Measurements from ENCODE around the gene WFDC1. TPM values are rescaled to one million over a fixed set of nuclear protein-coding genes. Genes with fewer than 3 reads are reported as not detected.

WFDC1 gene
- total and polyA plus RNA-seq, 7 donors, result 0.32 to 1.2 (median 0.65) TPM; not detected in 1

- H3K9me3 ChIP-seq, result no peaks in the 10 kb centered on the region
- no peaks in the 10 kb centered on the region for H3K4me1 ChIP-seq
- peaks cover 0 to 8% (median 4%) of the 10 kb centered on the region in 3 donors for H3K27me3 ChIP-seq (ENCODE audit: insufficient read depth in 3 of 3, low read length in 2 of 3)
- no peak for DNase-seq
- intact Hi-C loops (cut with DNase I), result no loop called here
- no peak for TF ChIP-seq CTCF (IDR thresholded peaks at IDR 0.05)
- ATAC-seq, result no peak
- WGBS, 3 donors, result 68 to 73% (median 70%) methylated on average over 5 of the region's 5 CpGs
- no peak overlapping the region for H3K27ac ChIP-seq
- no peaks in the 10 kb centered on the region for H3K36me3 ChIP-seq (ENCODE audit: insufficient read depth in 1 of 2, low read depth in 1 of 2)
- H3K4me3 ChIP-seq, result no peak overlapping the region
Measured at GRCh38 chr16:84320511-84320910, 25.8 kb downstream of the WFDC1 start.

- WGBS, 3 donors, result 48 to 57% (median 50%) methylated on average over 4 of the region's 4 CpGs
Measured at GRCh38 chr16:84321932-84322331, 27.3 kb downstream of the WFDC1 start.

GRCh38 chr16:84322749-84323148 is 28.1 kb downstream of the WFDC1 start:
- Histone ChIP-seq H3K36me3 (ENCODE audit: insufficient read depth in 1 of 2, low read depth in 1 of 2) (no peaks in the 10 kb centered on the region), H3K4me1 (no peaks in the 10 kb centered on the region), H3K9me3 (no peaks in the 10 kb centered on the region), H3K27ac (no peak overlapping the region), H3K27me3 (ENCODE audit: insufficient read depth in 3 of 3, low read length in 2 of 3) (peaks cover 0 to 8% (median 6%) of the 10 kb centered on the region in 3 donors), H3K4me3 (no peak overlapping the region)
- 67 to 79% (median 75%) methylated on average over 4 of the region's 4 CpGs for WGBS, 3 donors
- DNase-seq (no peak), ATAC-seq (no peak)
- TF ChIP-seq CTCF (IDR thresholded peaks at IDR 0.05), result no peak
- intact Hi-C loops (cut with DNase I), result no loop called here

More at GRCh38 chr16:84321932-84322331, 27.3 kb downstream of the WFDC1 start:
- Histone ChIP-seq H3K27me3 (ENCODE audit: insufficient read depth in 3 of 3, low read length in 2 of 3) (peaks cover 0 to 8% (median 6%) of the 10 kb centered on the region in 3 donors), H3K27ac (no peak overlapping the region), H3K9me3 (no peaks in the 10 kb centered on the region), H3K36me3 (ENCODE audit: insufficient read depth in 1 of 2, low read depth in 1 of 2) (no peaks in the 10 kb centered on the region), H3K4me3 (no peak overlapping the region), H3K4me1 (no peaks in the 10 kb centered on the region)
- ATAC-seq, result no peak
- no peak for DNase-seq
- TF ChIP-seq CTCF (IDR thresholded peaks at IDR 0.05), result no peak
- intact Hi-C loops (cut with DNase I), result no loop called here

GRCh38 chr16:84323606-84324005 is 28.9 kb downstream of the WFDC1 start:
- Histone ChIP-seq H3K27ac (no peak overlapping the region), H3K9me3 (no peaks in the 10 kb centered on the region), H3K4me1 (no peaks in the 10 kb centered on the region), H3K36me3 (ENCODE audit: insufficient read depth in 1 of 2, low read depth in 1 of 2) (no peaks in the 10 kb centered on the region), H3K4me3 (no peak overlapping the region), H3K27me3 (ENCODE audit: insufficient read depth in 3 of 3, low read length in 2 of 3) (peaks cover 0 to 8% (median 6%) of the 10 kb centered on the region in 3 donors)
- ATAC-seq, result no peak
- no peak for TF ChIP-seq CTCF (IDR thresholded peaks at IDR 0.05)
- intact Hi-C loops (cut with DNase I), result no loop called here
- DNase-seq, result no peak
- WGBS, 3 donors, result 74 to 86% (median 76%) methylated on average over 7 of the region's 7 CpGs
